Vagina (tissue), 2 donors: ENCODE measurements around the gene CLK2.

Experiments
- POLR2A ChIP-seq, 2 donors: fragments of 450-650 bp; IDR thresholded peaks; one replicate each; pipeline ENCODE4 v1.6.1; 2017; ENCODE audit warnings: antibody characterized with exemption in 2 of 2, mild to moderate bottlenecking in 2 of 2, moderate library complexity in 2 of 2
- POLR2AphosphoS5 ChIP-seq, 2 donors: sonication (generic); formaldehyde crosslinking; IDR thresholded peaks; one replicate each; pipeline ENCODE4 v1.9.0; 2017; ENCODE audit warnings: antibody characterized with exemption in 2 of 2, mild to moderate bottlenecking in 2 of 2, low read depth in 1 of 2; ENCODE audit not compliant: insufficient read depth in 1 of 2
- TF ChIP-seq, protein P1 (sequence below), 3 experiments: fragments of 450-650 bp in 2 of 3; fragments of 200-600 bp in 1 of 3; sonication (generic) in 1 of 3; IDR thresholded peaks; one replicate each; pipeline ENCODE4 v1.5.1; 2017 to 2019; ENCODE audit warnings: antibody characterized with exemption in 3 of 3, mild to moderate bottlenecking in 2 of 3, moderate library complexity in 2 of 3

GRCh38 chr1:155268630-155269029 is 4.7 kb downstream of the CLK2 start:
- TF ChIP-seq, protein P1, sequence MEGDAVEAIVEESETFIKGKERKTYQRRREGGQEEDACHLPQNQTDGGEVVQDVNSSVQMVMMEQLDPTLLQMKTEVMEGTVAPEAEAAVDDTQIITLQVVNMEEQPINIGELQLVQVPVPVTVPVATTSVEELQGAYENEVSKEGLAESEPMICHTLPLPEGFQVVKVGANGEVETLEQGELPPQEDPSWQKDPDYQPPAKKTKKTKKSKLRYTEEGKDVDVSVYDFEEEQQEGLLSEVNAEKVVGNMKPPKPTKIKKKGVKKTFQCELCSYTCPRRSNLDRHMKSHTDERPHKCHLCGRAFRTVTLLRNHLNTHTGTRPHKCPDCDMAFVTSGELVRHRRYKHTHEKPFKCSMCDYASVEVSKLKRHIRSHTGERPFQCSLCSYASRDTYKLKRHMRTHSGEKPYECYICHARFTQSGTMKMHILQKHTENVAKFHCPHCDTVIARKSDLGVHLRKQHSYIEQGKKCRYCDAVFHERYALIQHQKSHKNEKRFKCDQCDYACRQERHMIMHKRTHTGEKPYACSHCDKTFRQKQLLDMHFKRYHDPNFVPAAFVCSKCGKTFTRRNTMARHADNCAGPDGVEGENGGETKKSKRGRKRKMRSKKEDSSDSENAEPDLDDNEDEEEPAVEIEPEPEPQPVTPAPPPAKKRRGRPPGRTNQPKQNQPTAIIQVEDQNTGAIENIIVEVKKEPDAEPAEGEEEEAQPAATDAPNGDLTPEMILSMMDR (IDR thresholded peaks at IDR 0.05): no peak
- TF ChIP-seq POLR2AphosphoS5 (IDR thresholded peaks at IDR 0.05; ENCODE audit: insufficient read depth in 1 of 2, low read depth in 1 of 2) (no peak), POLR2A (IDR thresholded peaks at IDR 0.05) (no peak)
